Kidney epithelial cell (primary cell): ENCODE results near the gene ERGIC1. TPM values are rescaled to one million over a fixed set of nuclear protein-coding genes. Genes with fewer than 3 reads are reported as not detected.

ENCODE experiments used
- DNase-seq: peaks from one replicate; pipeline ENCODE4 v3.0.0-alpha.2; 2010; ENCODE audit warnings: low read depth
- H3K27me3 ChIP-seq: 2 replicates; pipeline ENCODE4 v1.6.0; 2011; ENCODE audit warnings: low read length; ENCODE audit not compliant: control insufficient read depth, insufficient read depth
- H3K36me3 ChIP-seq: 2 replicates; pipeline ENCODE4 v1.5.1; 2011; ENCODE audit warnings: low read length; ENCODE audit not compliant: control insufficient read depth, insufficient read depth
- H3K4me3 ChIP-seq: 2 replicates; pipeline ENCODE4 v1.5.1; 2011; ENCODE audit warnings: low read depth, mild to moderate bottlenecking, control low read depth, low read length
- total RNA-seq: library from RNA; depleted of rRNA; stranded (reverse); fragments of >200 nt; gene quantifications from 2 replicates; pipeline ENCODE4 v1.2.3, GENCODE V29; 2015
- TF ChIP-seq, protein P1 (sequence below): IDR thresholded peaks from 2 replicates; pipeline ENCODE4 v1.5.1; 2011; ENCODE audit warnings: mild to moderate bottlenecking, moderate library complexity, low read length, control low read depth, inconsistent platforms; ENCODE audit not compliant: insufficient read depth, poor library complexity, severe bottlenecking

The ERGIC1 gene
- total RNA-seq, 1 donor from 2014 or later, result 183 TPM

DNA sequence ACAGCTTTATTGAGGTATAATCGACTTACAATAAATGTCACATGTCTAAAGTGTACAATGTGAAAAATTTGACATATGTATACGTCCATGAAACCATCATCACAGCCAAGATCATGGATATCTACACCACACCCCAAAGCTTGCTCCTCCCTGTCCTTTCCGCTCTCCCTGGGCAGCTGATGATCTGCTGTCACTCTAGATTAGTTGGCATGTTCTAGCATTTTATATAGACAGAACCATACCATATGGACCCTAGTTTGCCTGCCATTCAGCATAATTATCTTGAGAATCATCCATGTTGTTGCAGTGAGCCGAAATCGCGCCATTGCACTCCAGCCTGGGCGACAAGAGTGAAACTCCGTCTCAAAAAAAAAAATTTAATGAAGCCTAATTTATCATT lies 42.5 kb downstream of the ERGIC1 start:
- Histone ChIP-seq H3K4me3 (no peak overlapping the region), H3K36me3 (no peaks in the 10 kb centered on the region), H3K27me3 (no peaks in the 10 kb centered on the region)
- TF ChIP-seq, protein P1, sequence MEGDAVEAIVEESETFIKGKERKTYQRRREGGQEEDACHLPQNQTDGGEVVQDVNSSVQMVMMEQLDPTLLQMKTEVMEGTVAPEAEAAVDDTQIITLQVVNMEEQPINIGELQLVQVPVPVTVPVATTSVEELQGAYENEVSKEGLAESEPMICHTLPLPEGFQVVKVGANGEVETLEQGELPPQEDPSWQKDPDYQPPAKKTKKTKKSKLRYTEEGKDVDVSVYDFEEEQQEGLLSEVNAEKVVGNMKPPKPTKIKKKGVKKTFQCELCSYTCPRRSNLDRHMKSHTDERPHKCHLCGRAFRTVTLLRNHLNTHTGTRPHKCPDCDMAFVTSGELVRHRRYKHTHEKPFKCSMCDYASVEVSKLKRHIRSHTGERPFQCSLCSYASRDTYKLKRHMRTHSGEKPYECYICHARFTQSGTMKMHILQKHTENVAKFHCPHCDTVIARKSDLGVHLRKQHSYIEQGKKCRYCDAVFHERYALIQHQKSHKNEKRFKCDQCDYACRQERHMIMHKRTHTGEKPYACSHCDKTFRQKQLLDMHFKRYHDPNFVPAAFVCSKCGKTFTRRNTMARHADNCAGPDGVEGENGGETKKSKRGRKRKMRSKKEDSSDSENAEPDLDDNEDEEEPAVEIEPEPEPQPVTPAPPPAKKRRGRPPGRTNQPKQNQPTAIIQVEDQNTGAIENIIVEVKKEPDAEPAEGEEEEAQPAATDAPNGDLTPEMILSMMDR, result no peak
- no peak for DNase-seq

DNA sequence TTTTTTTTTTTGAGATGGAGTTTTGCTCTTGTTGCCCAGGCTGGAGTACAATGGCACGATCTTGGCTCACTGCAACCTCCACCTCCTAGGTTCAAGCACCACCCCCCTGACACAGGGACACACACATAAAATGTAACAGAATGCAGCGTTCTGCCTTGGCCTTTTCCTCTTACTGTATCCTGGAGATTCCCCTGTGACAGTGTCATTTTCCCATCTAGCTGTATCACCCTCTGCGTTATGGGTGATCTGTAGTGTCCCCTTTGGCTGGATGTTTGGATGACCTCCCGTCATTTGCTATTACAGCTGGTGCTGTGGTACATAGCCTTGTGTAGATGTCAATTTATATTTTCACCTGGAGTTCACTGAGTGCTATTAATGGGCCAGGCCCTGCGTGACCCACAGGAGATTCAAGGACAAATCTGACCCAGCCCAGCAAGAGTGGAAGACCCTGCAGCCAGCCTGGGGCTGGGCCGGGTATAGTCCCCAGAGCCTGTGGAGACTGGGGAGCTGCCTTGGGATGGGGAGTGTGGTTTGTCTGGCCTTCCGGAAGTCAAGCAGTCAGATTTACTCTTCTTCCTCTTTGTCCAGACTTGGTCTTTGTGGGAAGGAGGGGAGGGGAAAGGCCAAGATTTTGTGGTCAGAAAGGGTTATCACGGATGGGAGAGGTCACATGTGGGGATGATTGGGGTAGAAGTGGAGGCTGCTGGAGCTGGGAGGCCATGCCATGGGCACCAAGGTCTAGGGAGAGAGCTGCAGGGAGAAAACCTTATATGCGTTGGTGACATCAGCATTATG lies 43.6 kb downstream of the ERGIC1 start:
- TF ChIP-seq, protein P1, result no peak
- no peak overlapping the region for H3K4me3 ChIP-seq
- H3K27me3 ChIP-seq, result no peaks in the 10 kb centered on the region
- H3K36me3 ChIP-seq, result no peaks in the 10 kb centered on the region
- no peak for DNase-seq

DNA sequence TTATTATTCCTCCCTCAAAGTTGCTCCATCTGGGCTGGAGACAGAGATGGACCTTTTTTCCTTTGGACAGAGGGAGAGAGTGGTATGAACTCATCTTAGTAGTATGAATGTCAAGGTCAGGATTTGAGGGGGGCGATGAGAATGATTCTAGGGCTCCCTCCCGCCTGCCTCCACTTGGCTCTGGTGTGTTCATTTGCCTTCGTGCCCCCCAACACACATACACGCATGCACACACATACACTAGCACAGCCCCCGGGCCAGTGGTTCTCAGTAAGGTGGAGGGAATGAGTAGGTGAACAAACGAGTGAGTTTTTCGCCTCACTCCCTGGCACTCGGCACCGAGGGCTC lies 44.5 kb downstream of the ERGIC1 start:
- Histone ChIP-seq H3K4me3 (no peak overlapping the region), H3K36me3 (no peaks in the 10 kb centered on the region), H3K27me3 (no peaks in the 10 kb centered on the region)
- TF ChIP-seq, protein P1, result no peak
- DNase-seq, result no peak

DNA sequence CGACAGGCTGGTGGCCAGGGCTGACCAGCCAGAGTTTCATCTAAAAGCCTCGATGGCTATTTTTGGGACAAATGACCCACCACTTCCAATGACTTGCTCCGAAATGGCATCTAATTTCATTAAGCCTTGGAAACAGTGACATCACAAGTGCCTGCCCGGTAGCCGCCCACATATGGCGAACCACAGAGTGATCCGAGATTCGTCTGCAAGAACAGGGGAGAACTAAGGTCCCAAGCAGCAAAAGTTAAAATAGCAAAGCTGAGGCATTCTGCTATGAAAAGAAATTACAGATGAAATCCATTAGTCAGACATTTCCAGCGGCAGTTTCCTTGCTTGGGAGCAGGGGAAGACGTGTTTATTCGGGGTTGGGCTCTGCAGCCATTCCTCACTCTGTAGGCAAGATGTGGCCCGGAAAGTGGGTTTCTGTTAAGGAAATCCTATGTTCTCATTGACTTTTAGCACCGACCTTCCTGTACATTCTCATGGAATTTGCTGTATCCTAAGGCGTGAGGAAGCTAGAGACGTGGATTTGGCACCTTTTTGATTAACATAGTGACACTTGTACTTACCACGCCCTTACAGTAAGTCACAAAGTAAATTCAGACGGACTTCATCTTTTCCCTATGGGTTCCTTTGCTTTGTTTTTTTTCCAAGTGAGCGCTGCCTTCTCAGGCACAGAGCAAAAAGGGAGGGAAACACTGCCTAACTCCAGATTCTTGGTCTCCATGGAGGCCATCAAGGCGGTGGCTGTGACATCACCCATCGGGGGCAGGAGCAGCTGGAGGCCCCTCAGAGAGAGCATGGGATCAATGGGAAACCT lies 45.1 kb downstream of the ERGIC1 start:
- no peak overlapping the region for H3K4me3 ChIP-seq
- H3K36me3 ChIP-seq, result no peaks in the 10 kb centered on the region
- DNase-seq, result no peak
- TF ChIP-seq, protein P1, result no peak
- no peaks in the 10 kb centered on the region for H3K27me3 ChIP-seq

DNA sequence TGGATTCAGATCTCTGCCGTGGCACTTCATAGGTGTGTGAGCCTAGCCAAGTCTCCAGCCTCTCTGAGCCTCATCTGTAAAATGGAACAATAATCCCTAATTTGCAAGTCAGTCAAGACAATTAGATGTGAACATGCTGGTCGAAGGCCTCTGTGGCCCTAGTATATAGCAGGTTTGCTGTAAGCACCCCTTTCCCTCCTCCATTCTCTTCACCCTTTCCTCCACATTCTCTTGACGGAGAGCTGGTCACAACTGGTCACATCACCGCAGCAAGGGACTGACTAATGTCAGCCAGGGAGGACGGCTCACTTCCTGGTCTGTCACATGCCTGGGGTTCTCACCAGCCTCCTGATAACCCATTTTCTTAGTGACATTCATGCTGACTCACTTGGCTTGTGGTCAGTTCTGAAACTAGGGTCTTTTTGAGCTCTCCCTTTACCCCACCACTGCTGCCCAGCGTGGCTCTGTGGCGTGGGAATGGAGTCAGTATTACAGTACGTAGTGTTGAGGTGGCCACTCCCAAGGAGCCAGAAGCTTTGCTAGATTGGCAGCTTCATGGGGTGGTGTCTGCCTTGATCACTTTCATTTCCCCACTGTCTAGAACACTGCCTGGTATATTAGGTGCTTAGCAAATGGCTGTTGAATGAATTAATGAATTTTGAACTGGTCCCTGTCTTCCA lies 47.8 kb downstream of the ERGIC1 start:
- peak; percentile 80 for DNase-seq

More for the DNA sequence above, 47.8 kb downstream of the ERGIC1 start:
- Histone ChIP-seq H3K4me3 (no peak overlapping the region), H3K27me3 (no peaks in the 10 kb centered on the region), H3K36me3 (no peaks in the 10 kb centered on the region)
- TF ChIP-seq, protein P1, result no peak
